Endothelial cell of umbilical vein (primary cell): ENCODE measurements around the gene INTU. TPM values are rescaled to one million over a fixed set of nuclear protein-coding genes. Genes with fewer than 3 reads are reported as not detected.

Experiments used
- BruUV-seq: library from RNA; stranded (reverse); fragments of 400-500 nt; replicated peaks from 2 replicates; lab custom pipeline; 2021; lab: Mats Ljungman, UMichigan
- CTCF ChIA-PET: fragments of 300-600, 350-600 bp; sonication (Branson Sonifier 250); formaldehyde crosslinking; loops from one replicate; lab custom pipeline; 2021; ENCODE audit warnings: antibody characterized with exemption, inconsistent platforms; lab: Charles Lee
- POLR2A ChIA-PET: fragments of 300-600, 350-600 bp; sonication (Branson Sonifier 250); formaldehyde crosslinking; loops from one replicate; lab custom pipeline; 2021; ENCODE audit warnings: antibody characterized with exemption, inconsistent platforms; lab: Charles Lee
- DNase-seq: peaks from one replicate; pipeline ENCODE4 v3.0.0-alpha.2; 2011; ENCODE audit warnings: low read depth, low spot score
- FAIRE-seq: peaks from 2 replicates; lab custom pipeline; 2011; peaks lifted over from hg19 to GRCh38; lab: Jason Lieb, UNC
- H2AFZ ChIP-seq: 2 replicates; pipeline ENCODE4 v1.6.0; 2012; ENCODE audit warnings: low read depth, low read length, control low read depth, inconsistent platforms
- H3K27ac ChIP-seq: 2 replicates; pipeline ENCODE4 v1.5.1; 2011; ENCODE audit warnings: low read depth, mild to moderate bottlenecking, control low read depth, low read length, moderate library complexity; ENCODE audit not compliant: insufficient read depth
- H3K27me3 ChIP-seq, 2 experiments: 2 replicates each; pipeline versions ENCODE4 v1.6.0 to v1.6.1; 2011; ENCODE audit warnings: low read length in 2 of 2, mixed read lengths in 1 of 2; ENCODE audit not compliant: control insufficient read depth in 2 of 2, insufficient read depth in 2 of 2
- H3K36me3 ChIP-seq, 2 experiments: 2 replicates in 1 of 2; 3 replicates in 1 of 2; pipeline ENCODE4 v1.5.1; 2011; ENCODE audit warnings: low read length in 2 of 2, mild to moderate bottlenecking in 1 of 2, moderate library complexity in 1 of 2; ENCODE audit not compliant: control insufficient read depth in 2 of 2, insufficient read depth in 2 of 2; ENCODE audit errors: extremely low read depth in 1 of 2
- H3K4me1 ChIP-seq: 3 replicates; pipeline ENCODE4 v1.5.1; 2011; ENCODE audit warnings: mild to moderate bottlenecking, low read length; ENCODE audit not compliant: control insufficient read depth, insufficient read depth; ENCODE audit errors: extremely low read depth
- H3K4me2 ChIP-seq: 2 replicates; pipeline ENCODE4 v1.6.1; 2011; ENCODE audit warnings: low read length, control low read depth, mixed read lengths; ENCODE audit not compliant: insufficient read depth
- H3K4me3 ChIP-seq, 3 experiments: fragments of 200-600 bp in 1 of 3; sonication (generic), shearing (Covaris generic) in 1 of 3; replicated peaks in 1 of 3; 2 replicates each; pipeline ENCODE4 v1.5.1; 2011 to 2016; ENCODE audit warnings: control low read depth in 3 of 3, low read length in 3 of 3, mild to moderate bottlenecking in 2 of 3, inconsistent platforms in 1 of 3, low read depth in 1 of 3, moderate library complexity in 1 of 3; ENCODE audit not compliant: insufficient read depth in 1 of 3
- H3K79me2 ChIP-seq: 2 replicates; pipeline ENCODE4 v1.6.0; 2012; ENCODE audit warnings: low read length, inconsistent platforms; ENCODE audit not compliant: control insufficient read depth, insufficient read depth
- H3K9ac ChIP-seq: replicated peaks from 2 replicates; pipeline ENCODE3; 2011; ENCODE audit warnings: low read length, control low read depth; ENCODE audit not compliant: insufficient read depth; ENCODE audit errors: extremely low read depth
- H3K9me1 ChIP-seq: replicated peaks from 3 replicates; pipeline ENCODE4 v1.6.0; 2011; ENCODE audit warnings: mild to moderate bottlenecking, low read length; ENCODE audit not compliant: control insufficient read depth, insufficient read depth; ENCODE audit errors: extremely low read depth
- H3K9me3 ChIP-seq: replicated peaks from 2 replicates; pipeline ENCODE4 v1.5.1; 2012; ENCODE audit warnings: low read length, inconsistent platforms; ENCODE audit not compliant: control insufficient read depth, insufficient read depth
- H4K20me1 ChIP-seq: replicated peaks from 2 replicates; pipeline ENCODE3; 2011; ENCODE audit warnings: mild to moderate bottlenecking, low read length; ENCODE audit not compliant: control insufficient read depth, insufficient read depth; ENCODE audit errors: extremely low read depth
- EZH2 ChIP-seq: IDR thresholded peaks from 2 replicates; pipeline ENCODE4 v1.6.1; 2012; ENCODE audit warnings: borderline replicate concordance, low read depth, mild to moderate bottlenecking, moderate library complexity, low read length, inconsistent platforms; ENCODE audit not compliant: severe bottlenecking
- FOS ChIP-seq: IDR thresholded peaks from 2 replicates; pipeline ENCODE4 v1.6.1; 2011; ENCODE audit warnings: mild to moderate bottlenecking, low read length, moderate library complexity, borderline replicate concordance; ENCODE audit not compliant: insufficient read depth
- GATA2 ChIP-seq: IDR thresholded peaks from 2 replicates; pipeline ENCODE4 v1.7.0; 2011; ENCODE audit warnings: low read depth, mild to moderate bottlenecking, moderate library complexity, mixed read lengths, low read length; ENCODE audit not compliant: insufficient read length, insufficient read depth
- JUN ChIP-seq: IDR thresholded peaks from 2 replicates; pipeline ENCODE4 v1.6.1; 2011; ENCODE audit warnings: borderline replicate concordance, low read depth; ENCODE audit not compliant: insufficient read length, insufficient read depth
- MYC ChIP-seq: IDR thresholded peaks from one replicate; pipeline ENCODE4 v1.6.1; 2011; ENCODE audit warnings: mild to moderate bottlenecking, low read depth, low read length
- POLR2A ChIP-seq: IDR thresholded peaks from 2 replicates; pipeline ENCODE4 v1.6.1; 2012; ENCODE audit warnings: low read depth, mild to moderate bottlenecking, control low read depth, low read length
- POLR2AphosphoS5 ChIP-seq: IDR thresholded peaks from 2 replicates; pipeline ENCODE4 v1.6.1; 2012; ENCODE audit warnings: low read depth, mild to moderate bottlenecking, control low read depth, low read length, moderate library complexity; ENCODE audit not compliant: insufficient read depth
- dilution Hi-C: fragments of 300-500 bp; cut with MboI; formaldehyde crosslinking; loops from one replicate; pipeline ENCODE4 v1.15.0; 2019; ENCODE audit warnings: low sequenced_read_pairs; ENCODE audit not compliant: extremely low pct_ligation_motif_present
- intact Hi-C: fragments of 100-400 bp; cut with micrococcal nuclease; formaldehyde crosslinking; loops from one replicate; pipeline ENCODE4 v1.10.0; 2022
- polyA plus RNA-seq, 4 experiments: library from polyadenylated mRNA; depleted of rRNA in 3 of 4; stranded (reverse) in 3 of 4; unstranded in 1 of 4; fragments of >200 nt; gene quantifications; 2 replicates each; pipeline versions ENCODE4 v1.2.1 to v1.2.3, GENCODE V29; 2011 to 2012; ENCODE audit warnings: missing spikeins in 1 of 4
- total RNA-seq: library from RNA; stranded (reverse); gene quantifications from 2 replicates; pipeline ENCODE4 v1.2.3, GENCODE V29; 2021
- TF ChIP-seq, protein P1 (sequence below), 2 donors: IDR thresholded peaks; 1 replicate in 1 of 2; 2 replicates in 1 of 2; pipeline ENCODE4 v1.5.1; 2011; ENCODE audit warnings: low read length in 2 of 2, mild to moderate bottlenecking in 2 of 2, moderate library complexity in 2 of 2, control low read depth in 1 of 2, inconsistent platforms in 1 of 2, low read depth in 1 of 2; ENCODE audit not compliant: insufficient read depth in 1 of 2; ENCODE audit errors: extremely low read depth in 1 of 2
- TF ChIP-seq, protein P2 (sequence below): IDR thresholded peaks from 2 replicates; pipeline ENCODE4 v1.6.1; 2011; ENCODE audit not compliant: insufficient read depth, insufficient read length

The INTU gene
- total and polyA plus RNA-seq, 2 donors (not counting 3 experiments of a cell fraction or from before 2014, with no cell fraction given): 1.4 to 5.4 TPM

DNA sequence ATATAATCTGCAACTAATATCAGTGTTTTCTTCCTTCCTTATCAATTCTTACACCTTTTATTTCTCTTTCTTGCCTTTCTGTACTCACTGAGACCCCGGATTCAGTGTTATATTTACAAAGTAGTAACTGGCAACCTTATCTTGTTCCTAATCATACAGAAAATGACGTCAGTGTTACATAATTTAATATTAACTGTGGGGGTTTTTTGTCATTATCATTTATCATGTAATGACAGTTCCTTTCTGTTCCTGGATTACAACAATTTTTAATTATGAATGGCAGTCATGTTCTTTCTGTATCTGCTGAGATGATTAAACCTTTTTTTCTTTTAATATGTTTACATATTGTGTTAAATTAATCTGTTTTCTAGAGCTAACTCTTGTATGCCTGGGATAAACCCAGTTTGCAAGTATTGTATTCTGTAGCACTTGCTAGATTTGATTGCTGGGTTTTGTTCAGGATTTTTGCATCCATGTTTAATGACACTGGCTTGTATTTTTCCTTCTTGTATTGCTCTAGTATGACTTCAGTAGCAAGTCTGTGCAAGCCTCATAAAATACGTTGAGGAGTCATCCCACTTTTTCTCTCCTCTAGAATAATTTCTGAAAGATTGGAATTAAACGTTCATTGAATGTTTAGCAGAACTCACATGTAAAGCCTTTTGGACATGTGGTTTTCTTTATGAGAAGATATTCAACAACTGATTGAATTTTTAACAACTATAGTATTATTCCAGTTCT is 138.9 kb downstream of the INTU start:
- POLR2A ChIA-PET: no interaction called here
- Histone ChIP-seq H3K4me1 (no peaks in the 10 kb centered on the region), H3K36me3 (no peaks in the 10 kb centered on the region), H3K79me2 (no peaks in the 10 kb centered on the region), H2AFZ (no peak overlapping the region), H3K9me1 (no peaks in the 10 kb centered on the region), H3K27ac (no peak overlapping the region), H3K9ac (no peak overlapping the region), H3K4me3 (no peak overlapping the region), H4K20me1 (no peaks in the 10 kb centered on the region), H3K27me3 (no peaks in the 10 kb centered on the region), H3K4me2 (no peak overlapping the region), H3K9me3 (no peaks in the 10 kb centered on the region)
- no peak for FAIRE-seq
- no TSS peak for BruUV-seq
- TF ChIP-seq, protein P1, sequence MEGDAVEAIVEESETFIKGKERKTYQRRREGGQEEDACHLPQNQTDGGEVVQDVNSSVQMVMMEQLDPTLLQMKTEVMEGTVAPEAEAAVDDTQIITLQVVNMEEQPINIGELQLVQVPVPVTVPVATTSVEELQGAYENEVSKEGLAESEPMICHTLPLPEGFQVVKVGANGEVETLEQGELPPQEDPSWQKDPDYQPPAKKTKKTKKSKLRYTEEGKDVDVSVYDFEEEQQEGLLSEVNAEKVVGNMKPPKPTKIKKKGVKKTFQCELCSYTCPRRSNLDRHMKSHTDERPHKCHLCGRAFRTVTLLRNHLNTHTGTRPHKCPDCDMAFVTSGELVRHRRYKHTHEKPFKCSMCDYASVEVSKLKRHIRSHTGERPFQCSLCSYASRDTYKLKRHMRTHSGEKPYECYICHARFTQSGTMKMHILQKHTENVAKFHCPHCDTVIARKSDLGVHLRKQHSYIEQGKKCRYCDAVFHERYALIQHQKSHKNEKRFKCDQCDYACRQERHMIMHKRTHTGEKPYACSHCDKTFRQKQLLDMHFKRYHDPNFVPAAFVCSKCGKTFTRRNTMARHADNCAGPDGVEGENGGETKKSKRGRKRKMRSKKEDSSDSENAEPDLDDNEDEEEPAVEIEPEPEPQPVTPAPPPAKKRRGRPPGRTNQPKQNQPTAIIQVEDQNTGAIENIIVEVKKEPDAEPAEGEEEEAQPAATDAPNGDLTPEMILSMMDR (IDR thresholded peaks at IDR 0.05; ENCODE audit: extremely low read depth in 1 of 2, insufficient read depth in 1 of 2, low read depth in 1 of 2, low read length in 2 of 2): no peak
- no peak for TF ChIP-seq POLR2A
- TF ChIP-seq, protein P2, sequence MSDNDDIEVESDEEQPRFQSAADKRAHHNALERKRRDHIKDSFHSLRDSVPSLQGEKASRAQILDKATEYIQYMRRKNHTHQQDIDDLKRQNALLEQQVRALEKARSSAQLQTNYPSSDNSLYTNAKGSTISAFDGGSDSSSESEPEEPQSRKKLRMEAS: no peak
- TF ChIP-seq EZH2: no peak
- TF ChIP-seq JUN: no peak
- no peak for TF ChIP-seq GATA2
- no peak for TF ChIP-seq FOS
- no peak for TF ChIP-seq MYC
- TF ChIP-seq POLR2AphosphoS5: no peak
- intact Hi-C loops: loop anchor here (2.0 kb wide), 1 partner anchor 581 kb away; no protein-coding TSS in a partner anchor
- CTCF ChIA-PET: no interaction called here
- DNase-seq: no peak
- dilution Hi-C loops: no loop called here
